HG02943 (cell line): Measurements from ENCODE around the gene LRFN4.

Source experiments
- ATAC-seq: cut with Tn5 transposase; IDR thresholded peaks from one replicate; pipeline ENCODE4 v1.9.1; 2021; ENCODE audit warnings: mild to moderate bottlenecking, low read depth, moderate library complexity; ENCODE audit not compliant: unreplicated experiment

LRFN4 gene

DNA sequence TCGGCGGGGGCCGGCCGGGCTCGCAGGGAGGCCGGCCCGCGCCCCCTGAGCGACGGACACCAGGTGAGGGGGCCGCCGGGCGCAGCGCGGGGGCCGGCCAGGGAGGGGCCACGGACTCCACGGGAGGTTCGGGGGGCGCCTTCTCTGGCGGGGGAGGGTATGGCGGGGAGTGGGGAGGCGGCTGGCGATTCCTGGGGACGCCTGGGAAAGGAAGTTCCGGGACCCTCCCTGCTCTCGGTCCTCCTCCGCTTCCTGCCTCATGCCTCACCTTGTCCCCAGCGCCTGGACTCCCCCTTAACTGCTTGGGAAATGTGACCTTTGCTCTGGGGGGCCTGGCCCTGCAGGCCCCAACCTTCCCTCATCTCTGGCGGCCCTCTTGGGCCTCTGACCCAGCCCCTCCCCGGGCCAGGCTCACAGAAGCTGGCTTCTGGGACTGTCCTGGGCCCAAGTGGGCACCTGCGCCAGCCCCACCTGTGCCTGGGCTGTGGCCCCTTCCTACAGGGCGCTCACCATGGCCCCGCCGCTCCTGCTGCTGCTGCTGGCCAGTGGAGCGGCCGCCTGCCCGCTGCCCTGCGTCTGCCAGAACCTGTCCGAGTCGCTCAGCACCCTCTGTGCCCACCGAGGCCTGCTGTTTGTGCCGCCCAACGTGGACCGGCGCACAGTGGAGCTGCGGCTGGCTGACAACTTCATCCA lies 516 bp downstream of the LRFN4 start:
- no peak for ATAC-seq

DNA sequence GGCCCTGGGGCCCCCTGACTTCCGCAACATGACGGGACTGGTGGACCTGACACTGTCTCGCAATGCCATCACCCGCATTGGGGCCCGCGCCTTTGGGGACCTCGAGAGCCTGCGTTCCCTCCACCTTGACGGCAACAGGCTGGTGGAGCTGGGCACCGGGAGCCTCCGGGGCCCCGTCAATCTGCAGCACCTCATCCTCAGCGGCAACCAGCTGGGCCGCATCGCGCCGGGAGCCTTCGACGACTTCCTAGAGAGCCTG lies 992 bp downstream of the LRFN4 start:
- no peak for ATAC-seq

DNA sequence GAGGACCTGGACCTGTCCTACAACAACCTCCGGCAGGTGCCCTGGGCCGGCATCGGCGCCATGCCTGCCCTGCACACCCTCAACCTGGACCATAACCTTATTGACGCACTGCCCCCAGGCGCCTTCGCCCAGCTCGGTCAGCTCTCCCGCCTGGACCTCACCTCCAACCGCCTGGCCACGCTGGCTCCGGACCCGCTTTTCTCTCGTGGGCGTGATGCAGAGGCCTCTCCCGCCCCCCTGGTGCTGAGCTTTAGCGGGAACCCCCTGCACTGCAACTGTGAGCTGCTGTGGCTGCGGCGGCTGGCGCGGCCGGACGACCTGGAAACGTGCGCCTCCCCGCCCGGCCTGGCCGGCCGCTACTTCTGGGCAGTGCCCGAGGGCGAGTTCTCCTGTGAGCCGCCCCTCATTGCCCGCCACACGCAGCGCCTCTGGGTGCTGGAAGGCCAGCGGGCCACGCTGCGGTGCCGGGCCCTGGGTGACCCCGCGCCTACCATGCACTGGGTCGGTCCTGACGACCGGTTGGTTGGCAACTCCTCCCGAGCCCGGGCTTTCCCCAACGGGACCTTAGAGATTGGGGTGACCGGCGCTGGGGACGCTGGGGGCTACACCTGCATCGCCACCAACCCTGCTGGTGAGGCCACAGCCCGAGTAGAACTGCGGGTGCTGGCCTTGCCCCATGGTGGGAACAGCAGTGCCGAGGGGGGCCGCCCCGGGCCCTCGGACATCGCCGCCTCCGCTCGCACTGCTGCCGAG lies 1.5 kb downstream of the LRFN4 start:
- ATAC-seq = no peak

DNA sequence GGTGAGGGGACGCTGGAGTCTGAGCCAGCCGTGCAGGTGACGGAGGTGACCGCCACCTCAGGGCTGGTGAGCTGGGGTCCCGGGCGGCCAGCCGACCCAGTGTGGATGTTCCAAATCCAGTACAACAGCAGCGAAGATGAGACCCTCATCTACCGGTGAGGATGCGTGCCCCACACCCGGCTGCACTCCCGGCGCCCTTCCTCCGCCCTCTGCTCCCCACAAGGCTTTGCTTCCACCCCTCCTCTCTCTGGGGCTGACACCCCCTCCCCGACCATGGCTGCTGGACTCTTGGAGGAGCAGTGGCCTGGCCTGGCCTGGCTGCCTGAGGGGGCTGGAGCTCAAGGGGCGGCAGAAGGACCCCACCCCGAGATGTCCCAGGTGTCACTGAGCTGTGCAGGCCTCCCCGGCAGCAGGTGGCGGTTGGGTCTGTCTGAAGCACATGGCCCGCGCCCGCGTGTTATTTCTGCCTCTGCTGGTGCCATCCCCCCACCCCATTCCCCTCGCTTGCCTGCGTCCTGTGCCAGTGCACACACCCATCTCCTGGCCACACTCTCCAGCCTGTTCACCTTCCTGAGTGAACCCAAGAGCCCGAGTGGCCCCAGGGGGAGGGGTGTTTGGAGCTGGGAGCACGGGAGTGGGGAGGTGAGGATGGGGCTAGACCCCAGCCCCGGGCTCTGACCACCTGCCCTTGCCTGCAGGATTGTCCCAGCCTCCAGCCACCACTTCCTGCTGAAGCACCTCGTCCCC lies 2.2 kb downstream of the LRFN4 start:
- no peak for ATAC-seq

DNA sequence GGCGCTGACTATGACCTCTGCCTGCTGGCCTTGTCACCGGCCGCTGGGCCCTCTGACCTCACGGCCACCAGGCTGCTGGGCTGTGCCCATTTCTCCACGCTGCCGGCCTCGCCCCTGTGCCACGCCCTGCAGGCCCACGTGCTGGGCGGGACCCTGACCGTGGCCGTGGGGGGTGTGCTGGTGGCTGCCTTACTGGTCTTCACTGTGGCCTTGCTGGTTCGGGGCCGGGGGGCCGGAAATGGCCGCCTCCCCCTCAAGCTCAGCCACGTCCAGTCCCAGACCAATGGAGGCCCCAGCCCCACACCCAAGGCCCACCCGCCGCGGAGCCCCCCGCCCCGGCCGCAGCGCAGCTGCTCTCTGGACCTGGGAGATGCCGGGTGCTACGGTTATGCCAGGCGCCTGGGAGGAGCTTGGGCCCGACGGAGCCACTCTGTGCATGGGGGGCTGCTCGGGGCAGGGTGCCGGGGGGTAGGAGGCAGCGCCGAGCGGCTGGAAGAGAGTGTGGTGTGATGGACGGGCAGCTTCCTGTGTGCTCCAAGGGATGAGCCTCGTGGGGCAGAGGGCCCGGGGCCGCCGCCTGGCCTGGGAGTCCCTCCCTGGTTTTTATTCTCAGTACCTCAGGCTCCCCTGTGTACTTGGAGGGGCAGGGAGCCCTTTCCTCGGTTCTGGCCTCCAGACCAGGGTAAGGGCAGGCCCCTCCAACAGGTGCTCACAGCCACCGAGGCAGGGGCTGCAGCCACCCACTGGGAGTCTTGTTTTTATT lies 3.0 kb downstream of the LRFN4 start:
- ATAC-seq = no peak

DNA sequence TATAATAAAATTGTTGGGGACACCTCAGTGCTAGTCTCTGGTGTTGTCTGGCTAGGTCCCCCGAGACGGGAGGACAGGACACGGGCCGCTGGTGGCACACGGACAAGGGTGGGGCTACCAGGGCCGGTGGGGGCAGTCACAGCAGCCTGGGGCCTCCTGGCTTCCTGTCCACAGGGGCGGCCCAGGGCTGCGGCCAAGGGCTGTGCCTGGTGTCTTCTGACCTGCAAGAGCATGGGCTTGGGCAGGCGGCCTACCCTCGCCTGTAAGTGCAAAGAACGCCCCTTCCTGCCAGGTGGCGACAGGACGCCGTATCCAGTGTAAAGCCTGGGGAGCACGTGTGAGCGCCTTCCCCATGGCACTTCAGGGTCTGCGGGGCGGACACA lies 3.6 kb downstream of the LRFN4 start:
- ATAC-seq = no peak

DNA sequence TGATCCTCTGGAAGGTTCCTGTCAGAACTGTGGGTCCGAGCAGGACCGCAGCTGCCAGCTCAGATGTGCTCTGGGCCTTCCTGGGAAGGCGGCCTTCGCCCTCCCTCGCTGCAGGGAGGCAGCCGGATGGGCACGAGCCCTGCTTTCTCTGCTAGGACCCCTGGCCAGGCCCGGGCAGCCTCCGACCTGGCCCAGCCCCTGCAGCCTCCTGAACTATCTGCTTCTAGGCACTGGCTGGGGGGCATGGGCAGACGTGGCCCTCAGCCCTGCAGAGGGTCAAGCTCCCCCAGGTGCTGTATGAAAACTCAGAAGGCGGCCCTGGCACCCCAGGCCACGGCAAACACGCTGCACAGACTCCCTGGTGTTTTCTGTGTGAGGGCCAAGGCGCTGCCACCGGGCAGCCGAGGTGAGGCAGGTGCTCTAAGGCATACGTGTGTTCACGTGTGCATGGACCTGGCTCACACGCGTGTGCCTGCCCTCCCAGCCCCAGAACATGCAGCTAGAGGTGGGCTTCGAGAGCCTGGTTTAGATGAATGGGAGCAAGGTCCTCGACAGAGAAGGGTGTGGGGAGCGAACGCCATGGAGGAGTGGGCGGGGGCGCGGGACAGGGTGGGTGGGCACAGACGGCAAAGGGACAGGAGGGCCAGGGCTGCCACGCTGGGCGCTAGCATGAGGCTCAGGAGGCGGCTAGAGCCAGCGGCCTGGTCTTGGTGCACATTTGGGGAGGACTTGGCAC lies 4.3 kb downstream of the LRFN4 start:
- ATAC-seq = no peak

DNA sequence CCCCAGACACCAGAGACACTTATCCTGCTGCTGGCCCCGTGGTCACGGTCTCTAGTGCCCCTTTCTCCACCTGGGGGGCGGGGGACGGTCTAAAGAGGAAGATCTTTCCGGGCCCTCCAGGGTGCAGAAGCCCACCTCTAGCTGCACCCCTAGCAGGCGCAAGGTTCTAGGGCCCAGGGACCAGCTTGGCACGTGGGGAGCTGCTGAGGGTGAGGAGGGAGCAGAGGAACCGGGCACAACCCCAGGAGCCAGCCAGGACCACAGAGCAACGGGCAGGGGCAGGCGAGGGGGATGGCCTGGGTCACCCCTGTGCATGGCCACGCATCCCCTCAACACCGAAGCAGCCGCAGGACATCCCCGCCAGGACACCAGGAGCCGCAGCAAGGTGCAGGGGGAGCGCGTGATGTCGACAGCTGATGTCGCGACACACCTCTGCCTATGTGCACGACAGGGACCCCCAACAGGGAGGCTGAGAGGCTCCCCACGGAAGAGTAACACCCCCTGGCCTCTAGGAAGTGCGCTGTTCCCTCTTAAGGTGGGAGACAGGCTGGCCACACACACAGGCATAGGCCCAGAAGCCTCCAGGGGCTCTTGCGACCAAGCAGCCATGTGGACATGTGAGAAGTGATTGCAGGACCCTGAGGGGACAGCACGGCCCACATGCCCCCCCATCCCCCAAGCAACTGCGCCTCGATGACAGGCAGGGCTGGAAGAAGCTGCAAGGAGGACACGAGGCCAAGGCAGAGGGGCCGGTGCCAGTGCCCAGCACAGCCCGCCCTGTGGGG lies 5.1 kb downstream of the LRFN4 start:
- ATAC-seq = no peak

DNA sequence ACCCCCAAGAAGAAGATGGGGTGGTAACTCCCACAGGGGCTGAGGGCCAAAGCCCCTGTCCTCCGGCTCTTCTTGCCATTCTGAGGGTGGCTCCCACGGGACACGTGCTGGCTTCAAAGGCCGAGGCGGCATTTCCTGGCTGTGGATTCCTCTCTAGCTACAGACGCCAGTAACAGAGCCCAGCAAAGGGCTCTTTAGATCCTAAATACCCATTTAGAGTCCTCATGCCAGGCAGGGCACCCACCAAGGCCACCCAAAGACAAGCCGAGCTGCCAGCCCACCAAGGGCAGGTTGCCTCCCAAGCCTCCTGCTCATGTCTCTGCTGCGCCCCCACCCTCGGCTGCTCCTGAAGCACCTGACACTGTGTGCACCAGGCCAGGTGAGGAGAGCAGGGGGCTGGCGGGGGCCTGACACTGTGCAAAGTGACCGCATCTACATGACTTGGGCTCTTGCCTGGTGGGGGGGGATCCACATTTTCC lies 5.7 kb downstream of the LRFN4 start:
- no peak for ATAC-seq

DNA sequence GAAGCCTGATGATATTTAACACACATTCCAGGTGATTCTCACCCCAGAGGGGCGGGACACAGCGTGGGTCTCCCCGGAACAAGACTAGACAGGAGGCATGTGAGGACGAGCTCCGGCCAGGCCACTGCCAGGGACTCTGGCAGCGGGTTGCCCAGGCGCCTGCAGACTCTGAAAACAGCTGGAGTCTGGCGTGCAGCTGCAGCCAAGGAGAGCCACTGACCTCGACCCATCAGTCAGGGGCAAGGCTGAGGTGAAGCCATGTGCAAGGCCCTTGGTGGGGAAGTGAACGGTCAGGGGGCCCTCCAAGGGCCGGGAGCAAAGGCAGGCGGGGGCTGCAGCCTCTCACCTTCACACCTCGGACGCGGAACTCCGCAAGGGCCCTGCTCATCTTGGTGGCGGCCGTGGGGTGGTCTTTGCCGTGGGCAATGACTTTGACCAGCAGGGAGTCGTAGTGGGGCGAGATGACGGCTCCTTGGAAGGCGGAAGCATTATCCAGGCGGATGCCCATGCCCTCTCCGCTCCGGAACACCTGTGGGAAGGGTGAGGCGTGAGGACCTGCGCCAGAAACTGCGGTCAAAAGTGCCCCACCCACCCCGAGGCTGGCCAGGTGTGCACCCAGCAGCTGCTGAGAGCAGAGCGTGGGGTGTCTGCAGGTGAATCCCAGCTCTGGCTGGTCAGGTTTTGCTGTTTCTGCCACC lies 6.7 kb downstream of the LRFN4 start:
- ATAC-seq = no peak

DNA sequence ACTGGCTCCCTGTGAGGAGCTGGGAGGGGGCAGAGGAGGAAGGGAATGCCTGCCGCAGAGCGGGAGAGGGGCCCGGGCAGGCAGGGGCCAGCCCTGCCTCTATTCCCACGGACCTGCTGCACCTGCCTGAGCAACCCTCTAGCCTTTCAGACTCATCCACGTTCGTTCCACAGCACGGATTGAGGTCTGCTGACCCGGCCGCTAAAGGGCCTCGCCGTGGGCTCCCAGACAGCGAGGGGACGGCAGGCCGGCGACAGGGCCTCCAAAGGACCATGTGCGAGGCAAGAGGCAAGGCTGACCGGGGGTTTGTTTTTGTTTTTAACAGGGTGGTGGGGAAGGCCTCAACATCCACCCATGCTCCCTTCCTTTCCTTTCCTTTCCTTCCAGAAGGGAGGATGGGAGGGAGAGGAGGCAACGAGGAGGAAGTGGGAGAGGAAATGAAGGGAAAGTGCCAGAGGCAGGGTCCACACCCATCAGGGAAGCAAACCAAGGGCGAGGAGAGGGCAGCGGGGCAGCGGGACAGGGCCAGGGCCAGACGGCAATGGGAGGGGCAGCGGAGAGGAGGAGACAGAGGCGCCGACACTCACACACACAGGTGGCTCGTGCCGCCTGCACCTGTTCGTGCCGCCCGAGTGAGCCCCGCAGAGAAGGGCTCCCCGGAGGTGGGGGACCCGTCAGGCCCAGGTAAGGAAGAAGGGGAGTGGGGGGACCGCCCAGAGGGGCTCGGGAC lies 7.5 kb downstream of the LRFN4 start:
- ATAC-seq = no peak

DNA sequence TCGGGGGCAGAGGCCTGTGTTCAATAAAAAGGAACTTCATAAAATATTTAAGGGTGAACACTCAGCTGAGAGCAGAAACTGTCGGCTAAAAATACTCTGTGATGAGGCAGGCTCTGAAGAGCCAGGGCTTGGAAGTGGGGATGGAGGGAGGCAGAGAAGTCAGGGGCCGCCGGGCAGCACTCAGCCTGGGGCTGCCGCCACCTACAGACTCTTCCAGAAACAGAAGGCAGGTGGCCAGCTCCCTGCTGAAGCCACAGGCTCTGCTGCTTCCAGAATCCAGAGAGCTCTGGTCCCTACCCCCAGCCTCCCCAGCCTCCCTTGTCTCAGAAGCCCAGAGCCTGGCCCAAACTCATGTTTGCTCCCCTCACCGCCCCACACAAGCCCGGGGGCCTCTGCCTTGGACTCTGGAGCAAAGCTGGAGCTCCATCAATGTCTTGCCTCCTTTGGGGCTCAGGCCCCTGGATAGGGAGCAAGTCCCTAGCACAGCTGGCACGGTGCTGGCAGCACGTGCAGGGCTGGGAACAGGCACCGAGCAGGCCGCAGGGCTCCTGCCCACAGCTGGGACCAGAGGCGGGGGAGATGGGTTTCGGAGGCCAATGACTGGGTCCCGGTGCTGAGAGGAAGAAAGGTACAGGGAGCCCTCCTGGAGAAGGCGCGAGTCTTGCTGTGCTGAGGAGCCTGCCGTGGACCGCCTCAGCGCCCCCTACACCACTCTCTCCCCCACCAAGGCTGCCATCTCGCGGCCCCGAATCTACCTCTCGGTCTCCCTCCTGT lies 8.2 kb downstream of the LRFN4 start:
- ATAC-seq = no peak

DNA sequence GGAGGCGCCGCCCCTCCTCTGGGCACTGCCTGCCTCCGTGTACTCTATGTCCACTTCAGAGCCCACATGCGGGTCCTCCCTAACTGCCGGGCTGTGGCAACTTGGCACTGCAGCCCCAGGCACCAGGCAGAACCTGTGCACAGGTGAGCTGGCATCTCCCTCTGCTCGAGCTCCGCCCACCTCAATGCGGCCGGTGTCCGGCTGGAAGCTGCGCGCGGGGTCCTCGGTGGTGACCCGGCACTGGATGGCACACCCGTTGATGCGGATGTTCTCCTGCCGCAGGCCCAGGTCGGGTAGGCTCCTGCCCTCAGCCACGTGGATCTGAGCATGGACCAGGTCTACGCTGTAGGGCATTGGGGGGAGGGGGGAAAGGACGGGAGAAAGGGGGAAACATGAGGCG lies 9.1 kb downstream of the LRFN4 start:
- no peak for ATAC-seq

DNA sequence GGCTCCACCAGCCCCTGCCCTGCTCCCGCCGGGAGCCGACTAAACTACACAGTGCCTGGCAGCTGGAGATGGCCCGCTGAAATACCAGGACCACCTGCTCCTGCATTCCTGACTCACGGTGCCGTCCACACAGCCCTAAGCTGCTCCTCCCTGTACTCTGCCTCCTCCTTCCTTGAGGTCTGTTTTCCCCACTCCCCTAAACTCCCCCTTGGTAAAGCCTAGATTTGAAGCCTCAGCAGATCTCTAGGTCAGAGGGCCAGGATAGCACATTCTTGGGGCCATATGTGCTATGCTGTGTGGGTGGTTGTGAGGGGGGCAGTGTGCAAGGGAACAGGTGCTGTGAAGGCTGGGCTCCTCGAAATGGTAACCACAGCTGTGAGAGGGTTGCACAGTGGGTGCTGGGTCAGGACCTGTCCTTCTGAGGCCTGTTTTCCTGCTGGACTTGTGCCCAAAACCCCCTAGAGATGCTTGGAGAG lies 9.7 kb downstream of the LRFN4 start:
- no peak for ATAC-seq

DNA sequence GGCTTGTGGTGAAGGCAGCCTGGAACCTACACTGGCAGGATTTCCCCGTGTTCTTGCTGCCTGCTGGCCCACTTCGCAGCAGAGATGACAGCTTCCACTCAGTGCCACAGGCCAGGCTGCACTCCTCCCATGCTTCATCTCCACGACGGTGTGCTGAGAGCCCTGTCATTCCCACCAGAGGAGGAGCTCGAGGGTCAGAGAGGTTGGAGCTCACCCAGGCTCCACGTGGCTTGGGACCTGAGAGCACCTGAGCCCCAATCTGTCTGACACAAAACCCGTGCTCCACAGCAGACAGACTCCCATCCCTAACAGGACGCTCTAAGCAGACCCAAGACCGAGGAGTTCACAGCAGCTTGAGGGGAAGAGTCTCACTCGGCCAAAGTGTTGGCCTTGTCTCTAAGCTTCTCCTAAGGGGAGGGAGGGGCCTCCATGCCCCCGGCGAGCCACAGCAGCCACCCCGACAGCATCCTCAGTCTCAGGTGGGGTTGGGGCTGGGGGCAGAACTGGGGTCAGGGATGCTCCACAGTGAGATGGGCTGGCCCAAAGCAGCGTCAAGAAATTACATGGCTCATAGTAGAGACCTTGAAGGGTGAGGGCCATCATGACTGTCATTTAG lies 10.7 kb downstream of the LRFN4 start:
- no peak for ATAC-seq

DNA sequence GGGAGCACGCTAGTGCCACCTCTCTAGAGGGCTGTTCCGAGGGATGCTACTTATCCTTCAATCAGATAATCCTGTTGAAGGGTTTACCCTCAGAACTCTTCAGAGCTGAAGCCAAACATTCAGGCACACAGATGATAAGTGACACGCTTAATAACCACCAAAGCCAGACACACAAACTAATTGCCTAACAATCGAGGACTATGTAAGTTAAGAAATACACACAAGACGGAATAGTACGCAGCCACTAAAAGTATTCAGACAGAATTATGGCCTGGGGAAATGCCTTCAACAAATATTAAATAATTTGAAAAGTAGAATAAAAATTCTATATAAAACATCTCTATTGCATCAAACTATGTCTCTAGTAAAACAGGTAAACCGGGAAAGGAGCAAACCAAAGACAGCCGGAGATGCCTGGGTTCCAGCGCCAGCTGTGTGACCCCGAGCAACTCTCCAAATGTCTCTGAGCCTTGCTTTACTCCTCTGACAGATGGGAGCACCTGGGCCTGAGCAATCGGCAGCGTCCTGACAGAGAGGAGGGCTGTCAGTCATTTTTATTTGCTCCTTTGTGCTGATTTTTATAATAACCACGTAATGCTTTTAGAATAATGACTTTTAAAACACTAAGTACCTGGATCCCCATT lies 11.3 kb downstream of the LRFN4 start:
- ATAC-seq = no peak
